GM19023 (cell line): Measurements from ENCODE around the gene MYH9.
"Not testable (repeated sequence)": the region's sequence is repeated elsewhere in the genome, so short reads cannot be mapped to it uniquely, and the experiment has no call there.

ENCODE experiments used
- ATAC-seq: cut with Tn5 transposase; IDR thresholded peaks from one replicate; pipeline ENCODE4 v1.9.1; 2021; ENCODE audit warnings: mild to moderate bottlenecking, moderate library complexity; ENCODE audit not compliant: unreplicated experiment

Gene MYH9

DNA sequence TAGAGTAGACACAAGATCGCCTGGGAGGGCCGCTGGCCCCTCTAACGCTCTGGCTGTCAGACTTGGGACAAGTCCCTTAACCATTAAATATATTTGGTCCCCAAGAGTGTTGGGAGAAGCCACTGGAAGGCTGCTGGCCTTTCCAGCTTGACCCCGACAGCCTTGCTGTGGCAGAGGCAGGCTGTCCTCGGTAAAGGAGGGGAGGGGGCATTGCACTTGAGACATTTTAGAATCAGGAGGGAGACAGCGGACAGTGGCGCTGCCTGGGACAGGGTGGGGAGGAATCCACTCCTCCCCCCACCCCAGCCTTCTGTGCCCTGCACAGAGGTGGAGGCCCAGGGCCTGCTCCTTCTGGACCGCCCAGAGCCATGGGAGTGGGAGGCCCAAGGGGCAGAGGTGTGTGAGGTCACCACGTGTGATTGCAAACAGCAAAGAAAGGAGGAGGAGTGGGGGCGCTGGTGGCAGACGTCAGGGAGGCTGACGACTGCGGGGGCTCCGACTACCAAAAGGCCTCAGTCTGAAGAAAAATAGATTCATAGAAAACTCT, 105.9 kb downstream of the MYH9 start:
- no peak for ATAC-seq

DNA sequence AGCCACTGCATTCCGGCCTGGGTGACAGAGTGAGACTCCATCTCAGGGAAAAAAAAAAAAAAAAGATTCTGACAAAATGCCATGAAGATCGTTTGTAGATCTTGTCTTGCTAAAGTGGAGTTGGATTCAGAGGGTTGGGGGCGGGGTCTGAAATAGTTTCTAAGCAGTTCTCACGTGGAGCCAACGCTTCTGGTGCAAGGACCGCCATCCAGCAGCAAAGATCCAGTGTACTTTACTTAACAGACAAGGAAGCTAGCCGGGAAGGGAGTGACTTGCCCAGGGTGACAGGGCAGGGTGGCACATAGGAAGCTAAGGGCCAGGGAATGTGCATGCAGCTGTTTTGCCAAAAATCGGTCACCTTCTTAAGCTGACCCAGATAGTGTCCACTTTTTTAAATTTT, 107.4 kb downstream of the MYH9 start:
- ATAC-seq = no peak

DNA sequence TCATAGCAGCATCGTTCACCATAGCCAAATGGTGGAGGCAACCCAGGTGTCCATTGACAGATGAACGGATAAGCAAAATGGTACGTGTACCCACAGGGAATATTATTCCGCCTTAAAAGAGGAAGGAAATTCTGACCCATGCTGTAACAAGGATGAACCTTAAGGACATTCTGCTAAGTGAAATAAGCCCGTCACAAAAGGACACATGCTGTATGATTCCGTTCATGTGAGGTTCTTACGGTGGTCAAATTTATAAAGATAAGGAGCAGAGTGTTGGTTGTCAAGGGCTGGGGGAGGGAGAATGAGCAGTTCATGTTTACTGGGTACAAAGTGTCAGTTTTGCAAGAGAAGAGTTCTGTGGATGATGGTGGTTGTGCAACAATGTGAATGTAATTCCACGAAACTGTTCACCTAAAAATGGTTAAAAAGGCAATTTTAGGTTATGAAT, 108.5 kb downstream of the MYH9 start:
- ATAC-seq = no peak

DNA sequence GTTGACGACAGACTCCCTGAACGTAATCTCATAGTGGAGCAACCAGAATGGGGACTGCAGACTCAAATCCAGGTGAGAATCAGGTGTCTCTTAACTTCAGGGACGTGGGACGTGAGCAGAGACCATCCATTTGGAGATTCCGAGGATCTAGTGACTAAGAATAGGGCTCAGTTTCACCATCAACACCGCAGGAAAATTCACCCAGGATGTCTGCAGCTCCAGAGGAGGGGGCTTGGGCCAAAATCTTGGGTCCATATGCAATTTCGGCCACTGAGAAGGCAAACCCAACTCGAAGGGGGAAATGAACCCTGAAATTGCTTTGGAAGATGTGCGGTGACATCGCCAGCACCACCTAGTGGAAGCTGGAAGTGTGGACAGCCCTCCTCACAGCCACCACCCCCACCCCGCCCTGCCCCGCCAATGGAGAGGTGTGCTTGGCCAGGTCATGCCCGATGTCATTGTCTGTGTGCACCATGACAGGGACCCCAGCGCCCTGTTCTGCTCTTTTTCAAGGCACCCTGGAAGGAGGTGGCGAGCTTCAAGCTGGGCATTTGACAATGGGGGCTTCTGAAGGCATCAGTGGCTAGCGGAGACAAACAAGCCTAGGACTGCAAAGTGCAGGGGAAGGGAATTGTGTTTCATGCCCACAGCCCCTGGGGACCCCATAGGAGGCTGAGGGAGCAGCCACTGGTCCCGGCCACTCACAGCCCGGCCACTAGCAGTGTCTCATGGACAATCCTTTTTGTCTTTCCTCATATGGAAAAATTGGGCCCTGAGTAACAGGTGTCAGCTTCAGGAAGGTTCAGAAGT, 110.1 kb downstream of the MYH9 start:
- ATAC-seq = no peak

DNA sequence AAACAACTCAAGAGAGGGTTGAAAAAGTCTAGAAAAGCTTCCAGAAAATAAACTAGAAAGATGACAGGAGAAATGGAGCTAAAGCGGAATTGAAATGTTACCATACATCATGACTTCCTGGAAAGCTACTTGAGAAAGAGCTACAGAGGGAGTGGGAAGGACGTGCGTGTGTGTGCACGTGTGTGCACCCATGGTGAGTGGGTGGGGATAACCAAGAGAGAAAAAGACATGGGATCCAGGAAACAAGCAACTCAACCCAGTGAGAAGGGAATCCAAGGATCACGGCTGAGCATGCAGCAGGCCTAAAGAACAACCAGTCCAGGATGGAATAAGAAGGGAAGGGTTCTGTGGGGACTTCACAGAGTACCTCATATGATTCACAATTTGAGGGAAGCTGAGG, 113.2 kb downstream of the MYH9 start:
- ATAC-seq = no peak

DNA sequence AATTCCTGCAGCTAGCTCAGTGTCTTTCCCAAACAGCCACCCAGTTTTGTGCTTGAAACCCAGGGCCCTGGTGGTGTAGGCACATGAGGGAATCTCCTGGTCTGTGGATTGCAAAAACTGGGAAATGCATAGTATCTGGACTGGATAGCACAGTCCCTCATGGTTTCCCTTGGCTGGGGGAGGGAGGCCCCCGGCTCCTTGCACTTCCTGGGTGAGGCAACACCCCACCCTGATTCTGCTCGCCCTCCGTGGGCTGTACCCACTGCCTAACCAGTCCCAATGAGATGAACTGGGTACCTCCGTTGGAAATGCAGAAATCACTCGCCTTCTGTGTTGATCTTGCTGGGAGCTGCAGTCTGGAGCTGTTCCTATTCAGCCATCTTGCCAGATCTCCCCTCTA, 115.8 kb downstream of the MYH9 start:
- ATAC-seq = not testable (repeated sequence)

DNA sequence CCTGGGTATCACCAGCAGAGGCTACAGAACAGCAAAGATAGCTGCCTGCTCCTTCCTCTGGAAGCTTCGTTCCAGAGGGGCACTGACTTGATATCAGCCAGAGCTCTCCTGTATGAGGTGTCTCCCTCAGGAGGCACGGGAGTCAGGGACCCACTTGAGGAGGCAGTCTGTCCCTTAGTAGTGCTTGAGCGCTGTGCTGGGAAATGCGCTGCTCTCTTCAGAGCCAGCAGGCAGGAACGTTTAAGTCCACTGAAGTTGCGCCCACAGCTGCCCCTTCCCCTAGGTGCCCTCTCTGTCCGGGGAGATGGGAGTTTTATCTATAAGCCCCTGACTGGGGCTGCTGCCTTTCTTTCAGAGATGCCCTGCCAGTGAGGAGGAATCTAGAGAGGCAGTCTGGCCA, 116.5 kb downstream of the MYH9 start:
- ATAC-seq = not testable (repeated sequence)

DNA sequence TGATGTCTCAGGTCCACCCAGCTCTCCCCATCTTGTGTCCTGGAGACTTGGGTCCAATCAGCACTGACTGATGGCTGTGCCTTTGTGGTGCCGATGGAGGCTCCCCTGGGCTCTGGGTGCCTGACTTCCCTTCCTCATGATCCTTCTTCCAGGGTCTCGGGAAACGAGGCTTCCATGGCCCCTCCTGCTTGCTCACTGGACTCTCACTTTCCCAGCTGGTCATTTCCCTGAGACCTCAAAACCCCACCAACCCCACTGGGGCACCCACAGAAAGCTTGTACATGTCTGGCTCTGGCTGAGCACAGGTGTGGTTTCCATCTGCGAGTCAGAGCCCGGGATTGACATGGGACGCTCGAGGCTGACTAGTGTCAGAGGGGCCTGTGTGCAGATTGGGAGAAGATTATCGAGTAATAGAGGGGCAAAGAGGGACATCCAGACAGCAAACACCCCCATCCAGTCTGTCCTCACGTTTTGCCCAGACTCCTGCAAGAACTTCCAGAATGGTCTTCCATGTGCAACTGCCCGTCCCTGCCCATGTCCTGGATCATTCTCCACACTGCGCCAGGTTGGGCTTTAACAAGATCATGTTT, 119.8 kb downstream of the MYH9 start:
- no peak for ATAC-seq

DNA sequence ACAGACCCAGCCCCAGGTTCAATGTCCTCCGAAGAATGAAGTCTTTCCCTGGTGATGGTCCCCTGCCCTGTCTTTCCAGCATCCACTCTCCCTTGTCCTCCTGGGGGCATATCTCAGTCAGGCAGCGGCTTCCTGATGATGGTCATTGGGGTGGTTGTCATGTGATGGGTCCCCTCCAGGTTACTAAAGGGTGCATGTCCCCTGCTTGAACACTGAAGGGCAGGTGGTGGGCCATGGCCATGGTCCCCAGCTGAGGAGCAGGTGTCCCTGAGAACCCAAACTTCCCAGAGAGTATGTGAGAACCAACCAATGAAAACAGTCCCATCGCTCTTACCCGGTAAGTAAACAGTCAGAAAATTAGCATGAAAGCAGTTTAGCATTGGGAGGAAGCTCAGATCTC, 120.7 kb downstream of the MYH9 start:
- ATAC-seq = no peak

DNA sequence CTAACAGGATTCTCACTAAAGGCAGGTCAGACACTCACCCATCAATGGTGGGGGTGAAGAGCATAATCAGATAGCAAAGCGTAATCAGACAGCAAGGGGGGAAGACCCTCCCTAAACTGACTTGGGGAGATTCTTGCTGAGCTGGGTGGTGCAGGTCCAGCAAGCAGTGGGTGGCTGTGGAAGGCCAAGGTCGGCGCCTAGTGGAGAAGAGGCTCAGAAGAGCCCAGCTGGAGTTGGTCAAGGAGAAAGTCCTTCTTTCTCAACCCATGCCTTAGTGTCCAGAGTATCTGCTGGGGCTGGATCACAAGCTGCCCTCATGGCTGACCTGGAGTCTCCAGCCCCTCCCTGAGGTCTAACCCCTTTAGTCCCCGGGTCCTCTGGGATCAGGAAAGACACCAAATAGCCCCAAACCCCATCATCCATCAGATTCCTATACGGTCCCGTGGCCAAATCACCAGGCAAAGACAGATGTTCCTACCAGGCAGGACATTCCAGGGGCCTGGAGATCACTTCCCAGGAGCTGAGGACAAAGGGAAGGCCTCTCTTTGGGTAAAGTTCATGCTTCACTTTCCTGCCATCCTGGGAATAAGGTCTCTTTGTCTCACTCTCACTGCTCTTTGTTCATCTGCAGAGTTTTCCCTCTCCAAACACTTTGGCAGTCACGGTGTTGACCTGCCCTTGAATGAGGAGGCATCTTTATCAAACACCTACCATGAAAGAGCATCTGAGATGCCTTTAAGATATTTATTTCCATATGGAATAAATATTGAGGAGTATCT, 123.7 kb downstream of the MYH9 start:
- not testable (repeated sequence) for ATAC-seq

DNA sequence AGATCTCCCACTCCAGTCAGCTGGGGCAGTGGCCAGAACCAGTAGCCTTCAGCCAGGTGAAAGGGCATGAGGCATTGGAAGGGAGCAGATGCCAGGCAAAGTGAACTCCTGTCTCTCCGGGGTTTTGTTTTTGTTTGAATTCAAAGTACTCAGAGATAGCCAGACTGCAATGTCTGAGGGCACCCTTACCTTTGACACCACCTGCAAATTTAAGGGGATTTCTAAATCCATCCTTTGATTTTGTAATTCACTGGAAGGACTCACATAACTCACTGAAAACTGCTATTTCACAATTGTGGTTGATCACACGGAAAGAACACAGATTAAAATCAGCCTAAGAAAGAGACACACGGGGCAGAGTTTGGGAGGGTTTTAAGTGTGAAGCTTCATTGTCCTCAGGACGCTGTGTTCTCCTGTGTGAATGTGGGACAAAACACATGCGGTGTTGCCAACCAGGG, 124.5 kb downstream of the MYH9 start:
- ATAC-seq = not testable (repeated sequence)

DNA sequence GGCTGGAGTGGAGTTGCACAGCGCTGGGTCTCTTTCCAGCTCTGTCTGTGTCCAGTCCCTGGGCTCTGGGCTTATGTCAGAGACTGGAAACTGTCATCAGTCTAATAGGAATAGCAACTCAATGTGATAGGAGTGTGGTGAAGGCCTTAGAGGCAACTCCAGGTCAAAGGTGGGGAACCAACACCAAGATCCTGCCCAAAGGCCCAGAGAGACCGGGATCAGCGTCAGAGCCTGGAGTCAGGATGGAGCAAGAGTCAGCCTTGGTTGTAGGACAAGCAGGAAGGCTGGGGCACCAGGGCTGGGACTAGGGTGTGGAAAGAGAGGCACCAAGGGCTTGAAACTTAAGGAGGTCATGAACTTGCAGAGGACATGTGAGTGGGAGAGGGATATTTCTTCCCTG, 125.5 kb downstream of the MYH9 start:
- ATAC-seq = not testable (repeated sequence)

DNA sequence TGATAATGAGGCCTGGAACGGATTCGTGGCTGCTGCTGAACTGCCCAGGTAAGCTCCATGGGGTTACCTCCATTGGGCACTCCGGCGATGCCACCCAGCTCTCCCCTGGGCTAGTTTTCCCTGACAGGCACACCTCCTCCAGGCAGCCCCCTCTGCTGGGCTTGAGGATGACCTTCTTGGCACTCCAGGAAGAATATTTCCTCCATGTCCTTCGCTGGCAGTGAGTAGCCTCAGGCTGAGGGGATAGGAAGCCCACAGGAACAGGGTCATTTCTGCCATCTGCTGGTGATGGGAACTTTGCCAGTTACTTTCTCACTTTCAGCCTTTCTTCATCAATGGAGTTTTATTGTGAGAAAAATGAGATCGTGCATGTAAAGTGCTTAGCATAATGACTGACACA, 126.1 kb downstream of the MYH9 start:
- not testable (repeated sequence) for ATAC-seq

DNA sequence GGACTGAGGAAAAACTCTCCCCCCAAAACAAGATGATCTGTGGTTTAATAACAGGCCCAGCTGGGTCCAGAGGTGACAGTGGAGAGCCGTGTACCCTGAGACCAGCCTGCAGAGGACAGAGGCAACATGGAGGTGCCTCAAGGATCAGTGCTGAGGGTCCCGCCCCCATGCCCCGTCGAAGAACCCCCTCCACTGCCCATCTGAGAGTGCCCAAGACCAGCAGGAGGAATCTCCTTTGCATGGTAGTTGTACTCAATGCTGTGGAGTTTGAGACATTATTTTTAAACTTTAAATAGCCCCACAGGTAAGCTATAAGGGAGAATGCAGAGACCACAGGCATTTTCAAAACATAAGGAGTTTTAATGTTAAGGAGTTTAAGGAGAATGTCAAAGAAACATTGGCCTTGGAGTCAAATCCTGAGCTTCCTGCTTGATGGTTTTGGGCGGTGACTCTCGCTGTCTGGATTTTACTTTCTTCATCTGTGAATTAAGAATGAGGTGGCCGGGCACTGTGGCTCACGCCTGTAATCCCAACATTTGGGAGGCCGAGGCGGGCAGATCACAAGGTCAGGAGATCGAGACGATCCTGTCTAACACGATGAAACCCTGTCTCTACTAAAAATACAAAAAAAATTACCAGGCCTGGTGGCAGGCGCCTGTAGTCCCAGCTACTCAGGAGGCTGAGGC, 128.0 kb downstream of the MYH9 start:
- ATAC-seq = no peak

DNA sequence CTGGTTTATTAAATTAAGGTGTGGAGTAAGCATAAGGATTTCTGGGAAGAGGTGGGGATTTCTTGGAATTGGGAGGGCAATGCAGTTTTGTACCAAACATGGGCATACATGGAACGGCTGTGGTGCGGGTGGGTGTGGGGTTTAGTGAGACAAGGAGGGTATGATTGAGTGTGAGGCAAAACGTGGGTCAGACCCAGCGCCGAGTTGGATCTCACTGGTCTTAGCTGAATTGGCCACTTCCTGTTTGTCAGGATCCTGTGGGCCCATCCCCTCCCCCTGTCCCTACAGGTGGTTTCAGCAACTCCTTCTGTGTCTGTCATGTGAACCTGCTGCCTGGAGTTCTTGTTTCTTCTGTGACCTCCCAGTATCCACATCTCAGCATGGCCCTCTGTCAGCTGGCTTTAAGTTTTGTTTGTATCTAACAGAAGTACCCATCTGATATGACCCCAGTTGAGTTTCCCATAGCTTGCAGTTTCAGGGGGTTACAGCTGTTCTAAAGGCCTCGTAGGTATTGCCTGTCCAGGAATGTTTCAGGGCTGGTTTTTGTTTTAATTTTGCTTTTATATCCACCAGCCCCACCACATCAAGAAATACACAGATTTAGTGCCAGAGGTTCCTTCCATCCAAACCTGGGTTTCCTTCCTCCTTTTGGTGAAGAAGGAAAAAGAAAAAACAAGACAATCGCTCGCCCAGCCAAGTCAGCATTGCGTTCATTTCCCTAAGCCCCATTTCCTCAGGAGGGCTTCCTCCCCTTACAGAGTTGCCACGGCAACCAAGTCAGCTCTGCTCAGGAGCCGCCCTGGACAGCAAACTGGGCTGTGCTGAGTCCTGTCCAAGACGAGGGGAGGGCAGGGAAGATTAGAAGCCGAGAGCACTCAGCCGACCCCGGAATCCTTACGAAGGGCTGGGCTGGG, 128.8 kb downstream of the MYH9 start:
- ATAC-seq = peak; percentile 62

DNA sequence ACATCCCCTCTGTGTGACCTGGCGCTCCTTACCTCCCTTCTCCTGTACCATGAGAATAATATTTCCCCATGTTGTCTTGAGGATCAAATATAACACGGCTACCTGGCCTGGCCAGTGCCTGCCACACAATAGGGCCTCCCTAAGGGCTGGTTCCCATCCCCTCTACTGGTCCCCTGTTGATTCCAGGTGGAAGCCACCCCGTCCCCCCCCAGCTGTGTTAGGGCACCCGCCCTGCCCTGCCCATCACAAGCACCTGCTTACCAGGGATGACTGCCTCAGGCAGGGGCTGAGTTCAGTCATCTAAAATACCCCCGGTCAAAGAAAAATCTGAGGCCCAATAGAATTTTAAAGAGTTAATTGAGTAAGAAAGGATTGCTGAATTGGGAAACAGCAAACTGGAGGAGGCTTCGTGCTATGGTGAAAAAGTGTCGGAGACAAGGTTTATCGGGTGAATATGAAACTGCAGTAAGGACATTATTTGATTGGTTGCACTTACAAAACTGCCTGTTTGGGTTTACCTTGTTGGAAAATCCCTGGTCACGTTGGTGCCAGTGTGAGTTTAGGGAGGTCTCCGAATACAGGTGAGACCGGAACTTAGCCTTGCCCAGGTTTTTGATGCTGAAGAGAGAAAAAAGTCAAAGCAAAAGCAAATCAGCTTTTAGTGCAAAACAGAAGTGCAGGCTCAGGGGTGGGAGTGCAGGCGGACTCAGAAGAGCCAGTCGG, 129.7 kb downstream of the MYH9 start:
- no peak for ATAC-seq

DNA sequence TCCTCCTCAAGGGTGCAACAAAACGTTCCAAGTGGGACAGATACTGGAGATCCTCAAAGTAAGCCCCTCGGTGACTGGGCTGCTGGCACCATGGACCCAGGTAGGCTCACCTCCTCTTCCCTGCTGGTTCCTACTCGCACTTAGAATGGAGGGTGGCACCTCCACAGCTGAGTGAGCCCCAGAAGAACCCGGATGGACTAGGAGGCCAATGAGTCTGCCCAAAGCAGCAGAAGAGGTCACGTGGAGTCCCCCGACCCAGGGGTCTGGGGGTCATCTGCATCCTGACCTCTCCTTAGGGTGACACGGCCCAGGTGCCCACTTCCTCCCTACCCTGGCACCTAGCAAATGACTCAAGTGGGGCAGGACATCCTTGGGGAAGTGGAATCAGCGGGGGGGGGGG, 130.5 kb downstream of the MYH9 start:
- ATAC-seq = no peak

DNA sequence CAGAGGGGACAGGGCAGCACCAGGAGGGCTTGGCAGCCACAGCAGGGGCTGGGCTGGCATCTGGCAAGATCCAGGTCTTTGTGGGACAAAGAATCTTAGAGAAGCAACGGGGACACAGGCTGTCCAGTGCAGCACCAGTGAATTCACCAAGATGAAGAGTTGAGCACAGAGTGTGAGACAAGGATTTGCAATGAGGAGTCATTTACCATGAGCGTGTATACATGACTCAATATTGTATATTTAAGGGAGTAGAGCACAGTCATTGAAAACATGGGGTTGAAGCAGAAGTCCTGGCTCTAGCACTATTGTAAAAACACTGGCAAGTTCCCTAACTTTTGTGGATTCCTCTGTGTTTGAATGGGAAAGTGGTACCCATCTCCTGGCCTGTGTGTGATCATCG, 131.3 kb downstream of the MYH9 start:
- no peak for ATAC-seq

DNA sequence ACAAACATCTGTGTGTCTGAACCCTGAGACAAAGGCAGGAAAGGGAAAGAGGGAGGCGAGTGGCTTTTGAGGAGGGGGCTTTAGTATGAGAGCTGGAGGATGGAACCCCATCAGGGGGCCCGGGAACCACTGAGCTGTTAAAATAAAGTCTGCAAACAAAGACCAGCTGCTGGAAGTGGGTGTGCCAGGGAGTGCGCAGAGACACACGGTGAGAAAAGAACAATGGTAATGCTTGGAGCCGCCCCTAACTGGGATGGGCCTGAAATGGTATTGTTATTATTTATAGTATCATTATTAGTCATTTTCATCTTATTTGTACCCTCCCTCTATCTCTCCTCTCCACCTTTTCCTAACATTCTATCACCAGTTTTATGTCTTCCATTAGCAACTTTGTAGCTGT, 132.2 kb downstream of the MYH9 start:
- not testable (repeated sequence) for ATAC-seq
